ENCODE data around the gene ETFBKMT.

- no peak for TF ChIP-seq BHLHE40 (IDR thresholded peaks at IDR 0.05; ENCODE audit: low read depth, low read length)
- TF ChIP-seq CTCF (conservative IDR thresholded peaks at IDR 0.05; ENCODE audit: low read depth, low read length), result no peak
- no peak for TF ChIP-seq POLR2A (IDR thresholded peaks at IDR 0.05; ENCODE audit: low read depth, low read length)
- no peak for TF ChIP-seq USF2 (IDR thresholded peaks at IDR 0.05; ENCODE audit: low read depth, low read length)
- TF ChIP-seq RAD21 (IDR thresholded peaks at IDR 0.05; ENCODE audit: low read length), result no peak
- TF ChIP-seq FOS (IDR thresholded peaks at IDR 0.05; ENCODE audit: low read depth, low read length), result no peak
- no peak for TF ChIP-seq RFX5 (IDR thresholded peaks at IDR 0.05; ENCODE audit: low read depth, low read length)
These were observed 28.3 kb upstream of the ETFBKMT start for GRCh38 chr12:31631023-31631724.
